Mesenchymal stem cell (in vitro differentiated cells and primary cell): ENCODE results near the gene RAD51B.

Experiments used
- DNase-seq: peaks from one replicate; pipeline ENCODE4 v3.0.0-alpha.2; 2013
- H2AFZ ChIP-seq: one replicate; pipeline ENCODE4 v1.6.1; 2013; ENCODE audit warnings: low read depth, mild to moderate bottlenecking, control low read depth, inconsistent platforms, low read length, moderate library complexity
- H2AK5ac ChIP-seq: 2 replicates; pipeline ENCODE4 v1.6.1; 2013; ENCODE audit warnings: low read length, moderate library complexity, mild to moderate bottlenecking, inconsistent platforms; ENCODE audit not compliant: severe bottlenecking
- H2BK120ac ChIP-seq: one replicate; pipeline ENCODE4 v1.6.1; 2013; ENCODE audit warnings: low read depth, mild to moderate bottlenecking, inconsistent platforms, low read length, moderate library complexity
- H2BK12ac ChIP-seq, 2 experiments: one replicate each; pipeline ENCODE4 v1.6.1; 2013; ENCODE audit warnings: inconsistent platforms in 2 of 2, low read length in 2 of 2, mild to moderate bottlenecking in 2 of 2, moderate library complexity in 2 of 2, control low read depth in 1 of 2
- H2BK15ac ChIP-seq: one replicate; pipeline ENCODE4 v1.6.1; 2013; ENCODE audit warnings: mild to moderate bottlenecking, low read depth, inconsistent platforms; ENCODE audit not compliant: poor library complexity, severe bottlenecking
- H2BK5ac ChIP-seq: 2 replicates; pipeline ENCODE4 v1.6.1; 2013; ENCODE audit warnings: low read depth, mild to moderate bottlenecking, low read length, control low read depth, inconsistent platforms; ENCODE audit not compliant: poor library complexity, severe bottlenecking
- H3K14ac ChIP-seq, 2 experiments: one replicate each; pipeline ENCODE4 v1.6.1; 2013; ENCODE audit warnings: inconsistent platforms in 2 of 2, low read length in 2 of 2, control low read depth in 1 of 2, mild to moderate bottlenecking in 1 of 2, moderate library complexity in 1 of 2
- H3K18ac ChIP-seq, 2 experiments: one replicate each; pipeline ENCODE4 v1.6.1; 2013; ENCODE audit warnings: inconsistent platforms in 2 of 2, low read length in 2 of 2, control low read depth in 1 of 2, low read depth in 1 of 2, mild to moderate bottlenecking in 1 of 2
- H3K23ac ChIP-seq, 2 experiments: one replicate each; pipeline ENCODE4 v1.6.1; 2013; ENCODE audit warnings: inconsistent platforms in 2 of 2, low read length in 2 of 2, mild to moderate bottlenecking in 2 of 2, moderate library complexity in 2 of 2, control low read depth in 1 of 2
- H3K27ac ChIP-seq: 2 replicates; pipeline ENCODE4 v1.5.1; 2013; ENCODE audit warnings: mild to moderate bottlenecking, moderate library complexity, low read length, control low read depth, inconsistent platforms; ENCODE audit not compliant: poor library complexity, severe bottlenecking
- H3K27me3 ChIP-seq, 2 experiments: 2 replicates each; pipeline versions ENCODE4 v1.6.1 to v1.7.0; 2013; ENCODE audit warnings: low read length in 2 of 2, mild to moderate bottlenecking in 2 of 2, moderate library complexity in 2 of 2, control low read depth in 1 of 2, inconsistent platforms in 1 of 2; ENCODE audit not compliant: control insufficient read depth in 1 of 2, insufficient read depth in 1 of 2
- H3K36me3 ChIP-seq, 2 experiments: 2 replicates each; pipeline versions ENCODE4 v1.6.1 to v1.7.0; 2013; ENCODE audit warnings: low read length in 2 of 2, control low read depth in 1 of 2, inconsistent platforms in 1 of 2, low read depth in 1 of 2, mild to moderate bottlenecking in 1 of 2; ENCODE audit not compliant: insufficient read depth in 2 of 2, control insufficient read depth in 1 of 2
- H3K4ac ChIP-seq, 2 experiments: one replicate each; pipeline ENCODE4 v1.6.1; 2013; ENCODE audit warnings: inconsistent platforms in 2 of 2, low read length in 2 of 2, mild to moderate bottlenecking in 2 of 2, moderate library complexity in 2 of 2, control low read depth in 1 of 2, low read depth in 1 of 2
- H3K4me1 ChIP-seq: 2 replicates; pipeline ENCODE4 v1.6.1; 2013; ENCODE audit warnings: low read depth, low read length, control low read depth; ENCODE audit not compliant: control insufficient read depth, insufficient read depth
- H3K4me2 ChIP-seq: 2 replicates; pipeline ENCODE4 v1.6.1; 2013; ENCODE audit warnings: low read length, mild to moderate bottlenecking, inconsistent platforms; ENCODE audit not compliant: poor library complexity, severe bottlenecking
- H3K4me3 ChIP-seq, 2 experiments: 2 replicates each; pipeline versions ENCODE4 v1.5.1 to v1.7.0; 2013; ENCODE audit warnings: low read length in 2 of 2, mild to moderate bottlenecking in 2 of 2, control low read depth in 1 of 2, low read depth in 1 of 2; ENCODE audit not compliant: insufficient read depth in 1 of 2
- H3K79me1 ChIP-seq: replicated peaks from 2 replicates; pipeline ENCODE4 v1.6.1; 2013; ENCODE audit warnings: mild to moderate bottlenecking, control low read depth, low read length, inconsistent platforms; ENCODE audit not compliant: poor library complexity, severe bottlenecking
- H3K9ac ChIP-seq: 2 replicates; pipeline ENCODE4 v1.7.0; 2013; ENCODE audit warnings: mild to moderate bottlenecking, low read length, moderate library complexity
- H3K9me3 ChIP-seq: 2 replicates; pipeline ENCODE4 v1.7.0; 2013; ENCODE audit warnings: mild to moderate bottlenecking, low read length; ENCODE audit not compliant: control insufficient read depth
- H4K8ac ChIP-seq: one replicate; pipeline ENCODE4 v1.6.1; 2013; ENCODE audit warnings: inconsistent platforms, mild to moderate bottlenecking, low read length, moderate library complexity
- H4K91ac ChIP-seq: one replicate; pipeline ENCODE4 v1.6.1; 2013; ENCODE audit warnings: mild to moderate bottlenecking, low read length, inconsistent platforms
- WGBS: methylation state at CpG from one replicate; pipeline ENCODE4 v1.1.7; 2013; ENCODE audit warnings: mixed read lengths; 5-methylcytosine and 5-hydroxymethylcytosine counted together

Gene RAD51B

GRCh38 chr14:68738559-68738958 lies 919.0 kb downstream of the RAD51B start:
- no peak overlapping the region for H2BK120ac ChIP-seq
- no peak overlapping the region for H3K9ac ChIP-seq
- 87% methylated on average over 4 of the region's 4 CpGs for WGBS
- H2BK15ac ChIP-seq = no peak overlapping the region
- H3K27ac ChIP-seq = no peak overlapping the region
- peak overlapping the region; percentile 86 to 88 for H2BK12ac ChIP-seq
- no peak overlapping the region for H4K8ac ChIP-seq
- no peak overlapping the region for H2AK5ac ChIP-seq
- H3K18ac ChIP-seq = peak overlapping the region in 1 of 2 experiments; percentile 53
- no peak overlapping the region for H2AFZ ChIP-seq
- H3K4ac ChIP-seq = peak overlapping the region; percentile 9 to 58
- DNase-seq = no peak
- no peak overlapping the region for H3K23ac ChIP-seq
- H2BK5ac ChIP-seq = no peak overlapping the region
- no peaks in the 10 kb centered on the region for H3K36me3 ChIP-seq
- no peaks in the 10 kb centered on the region for H3K27me3 ChIP-seq
- peak overlapping the region in 1 of 2 experiments; percentile 61 for H3K14ac ChIP-seq
- H3K4me1 ChIP-seq = peaks cover 4% of the 10 kb centered on the region
- no peak overlapping the region for H4K91ac ChIP-seq
- no peak overlapping the region for H3K4me2 ChIP-seq
- H3K9me3 ChIP-seq = peaks cover 5% of the 10 kb centered on the region
- no peaks in the 10 kb centered on the region for H3K79me1 ChIP-seq
- no peak overlapping the region for H3K4me3 ChIP-seq

- no peaks in the 10 kb centered on the region for H3K36me3 ChIP-seq
- peaks cover 1% of the 10 kb centered on the region for H3K4me1 ChIP-seq
- no peak overlapping the region for H3K4me2 ChIP-seq
- no peak overlapping the region for H3K4me3 ChIP-seq
- no peak overlapping the region for H2AFZ ChIP-seq
- no peak overlapping the region for H3K27ac ChIP-seq
- H2BK15ac ChIP-seq = no peak overlapping the region
- H2BK5ac ChIP-seq = no peak overlapping the region
- H3K27me3 ChIP-seq = peaks cover 0 to 4% of the 10 kb centered on the region in 2 experiments
- WGBS = 99% methylated on average over 7 of the region's 7 CpGs
- no peak overlapping the region for H3K4ac ChIP-seq
- peak overlapping the region; percentile 7 for H4K91ac ChIP-seq
- H3K79me1 ChIP-seq = no peaks in the 10 kb centered on the region
- DNase-seq = no peak
- no peak overlapping the region for H2BK120ac ChIP-seq
- no peak overlapping the region for H3K14ac ChIP-seq
- peak overlapping the region in 1 of 2 experiments; percentile 71 for H2BK12ac ChIP-seq
- H3K23ac ChIP-seq = no peak overlapping the region
- H3K9me3 ChIP-seq = peaks cover 5% of the 10 kb centered on the region
- H2AK5ac ChIP-seq = no peak overlapping the region
- no peak overlapping the region for H4K8ac ChIP-seq
- no peak overlapping the region for H3K9ac ChIP-seq
- H3K18ac ChIP-seq = no peak overlapping the region
Observed at GRCh38 chr14:68739701-68740100, 920.1 kb downstream of the RAD51B start.

- Histone ChIP-seq H2BK15ac (no peak overlapping the region), H3K18ac (peak overlapping the region in 1 of 2 experiments; percentile 18), H2BK12ac (no peak overlapping the region), H3K4ac (no peak overlapping the region), H2AFZ (no peak overlapping the region), H2AK5ac (no peak overlapping the region), H4K91ac (no peak overlapping the region), H4K8ac (no peak overlapping the region), H3K27ac (no peak overlapping the region), H3K14ac (no peak overlapping the region), H3K4me3 (no peak overlapping the region), H3K79me1 (no peaks in the 10 kb centered on the region), H3K9me3 (peaks cover 5% of the 10 kb centered on the region), H2BK5ac (no peak overlapping the region), H3K36me3 (no peaks in the 10 kb centered on the region), H3K27me3 (peaks cover 0 to 4% of the 10 kb centered on the region in 2 experiments), H2BK120ac (no peak overlapping the region), H3K9ac (no peak overlapping the region), H3K4me2 (no peak overlapping the region), H3K23ac (no peak overlapping the region), H3K4me1 (peaks cover 1% of the 10 kb centered on the region)
- peak; percentile 15 for DNase-seq
- WGBS = 92% methylated on average over 3 of the region's 4 CpGs
Observed at GRCh38 chr14:68740788-68741476, 921.4 kb downstream of the RAD51B start.

- Histone ChIP-seq H3K4me1 (peaks cover 1% of the 10 kb centered on the region), H3K4me2 (no peak overlapping the region), H2BK12ac (no peak overlapping the region), H3K14ac (no peak overlapping the region), H3K79me1 (no peaks in the 10 kb centered on the region), H3K4me3 (no peak overlapping the region), H2BK120ac (no peak overlapping the region), H2BK5ac (no peak overlapping the region), H3K27ac (no peak overlapping the region), H2AFZ (no peak overlapping the region), H3K18ac (no peak overlapping the region), H4K8ac (no peak overlapping the region), H3K36me3 (no peaks in the 10 kb centered on the region), H2AK5ac (no peak overlapping the region), H3K9me3 (peaks cover 5% of the 10 kb centered on the region), H3K27me3 (peaks cover 0 to 4% of the 10 kb centered on the region in 2 experiments), H3K4ac (no peak overlapping the region), H3K9ac (no peak overlapping the region), H4K91ac (no peak overlapping the region), H3K23ac (no peak overlapping the region), H2BK15ac (no peak overlapping the region)
- no peak for DNase-seq
Observed at GRCh38 chr14:68741477-68741791, 921.9 kb downstream of the RAD51B start.
